T-helper 2 cell treated with Interferon-gamma antibody and Interleukin-4, amounts not matched to agents 5 μg/mL and 100 μg/mL, for 36 hours (primary cell): ENCODE data around the gene DNAJC8.

Source experiments
- DNase-seq: peaks from one replicate; pipeline ENCODE4 v3.0.0; 2021; ENCODE audit warnings: low spot score
- H3K27ac Mint-ChIP-seq: one replicate; pipeline ENCODE4 v1.8.0; 2021; ENCODE audit warnings: mild to moderate bottlenecking, mixed read lengths
- H3K27me3 Mint-ChIP-seq: one replicate; pipeline ENCODE4 v1.8.0; 2021; ENCODE audit warnings: low read depth, mixed read lengths
- H3K36me3 Mint-ChIP-seq: one replicate; pipeline ENCODE4 v1.8.0; 2021; ENCODE audit warnings: low read depth, mixed read lengths
- H3K4me1 Mint-ChIP-seq: one replicate; pipeline ENCODE4 v1.8.0; 2021; ENCODE audit warnings: low read depth, mixed read lengths
- H3K4me3 Mint-ChIP-seq: one replicate; pipeline ENCODE4 v1.8.0; 2022; ENCODE audit warnings: mild to moderate bottlenecking, moderate library complexity, mixed read lengths
- H3K9me3 Mint-ChIP-seq: one replicate; pipeline ENCODE4 v1.8.0; 2021; ENCODE audit warnings: mixed read lengths

Gene DNAJC8

GRCh38 chr1:28260803-28261174, 28.0 kb upstream of the DNAJC8 start:
- Mint-ChIP-seq H3K27me3 (peaks cover 4% of the 10 kb centered on the region), H3K4me3 (peak overlapping the region; percentile 84), H3K4me1 (peaks cover 37% of the 10 kb centered on the region), H3K27ac (no peak overlapping the region), H3K9me3 (no peaks in the 10 kb centered on the region), H3K36me3 (peaks cover 4% of the 10 kb centered on the region)
- no peak for DNase-seq

- Mint-ChIP-seq H3K4me3 (peak overlapping the region; percentile 84), H3K36me3 (peaks cover 4% of the 10 kb centered on the region), H3K27me3 (peaks cover 5% of the 10 kb centered on the region), H3K27ac (no peak overlapping the region), H3K4me1 (peaks cover 43% of the 10 kb centered on the region), H3K9me3 (no peaks in the 10 kb centered on the region)
- DNase-seq = no peak
Observed at GRCh38 chr1:28259934-28260802, 27.3 kb upstream of the DNAJC8 start.

GRCh38 chr1:28259252-28259933, 26.6 kb upstream of the DNAJC8 start, which contains the start of gene SESN2:
Gene SESN2, plus strand, starts transcription at chr1:28259518. Its CDS starts 330 bp downstream, at chr1:28259848.
- peak; percentile 99 for DNase-seq
- Mint-ChIP-seq H3K27me3 (peaks cover 7% of the 10 kb centered on the region), H3K36me3 (peaks cover 4% of the 10 kb centered on the region), H3K4me1 (peaks cover 45% of the 10 kb centered on the region), H3K4me3 (peak within 1 kb of the TSS; percentile 84), H3K27ac (peak within 1 kb of the TSS; percentile 89), H3K9me3 (no peaks in the 10 kb centered on the region)

- no peak for DNase-seq
- Mint-ChIP-seq H3K27ac (peak overlapping the region; percentile 89), H3K27me3 (peaks cover 11% of the 10 kb centered on the region), H3K36me3 (peaks cover 4% of the 10 kb centered on the region), H3K4me1 (peaks cover 45% of the 10 kb centered on the region), H3K4me3 (peak overlapping the region; percentile 78), H3K9me3 (no peaks in the 10 kb centered on the region)
Observed at GRCh38 chr1:28258628-28259251, 25.9 kb upstream of the DNAJC8 start.

- Mint-ChIP-seq H3K9me3 (no peaks in the 10 kb centered on the region), H3K4me3 (peak overlapping the region; percentile 78), H3K27me3 (peaks cover 11% of the 10 kb centered on the region), H3K4me1 (peaks cover 41% of the 10 kb centered on the region), H3K36me3 (no peaks in the 10 kb centered on the region), H3K27ac (peak overlapping the region; percentile 89)
- DNase-seq = no peak
Observed at GRCh38 chr1:28257736-28258135, 24.9 kb upstream of the DNAJC8 start.

GRCh38 chr1:28256197-28256827, 23.5 kb upstream of the DNAJC8 start:
- peak overlapping the region; percentile 90 for H3K27ac Mint-ChIP-seq
- no peak for DNase-seq

GRCh38 chr1:28249866-28250295, 17.1 kb upstream of the DNAJC8 start:
- Mint-ChIP-seq H3K9me3 (no peaks in the 10 kb centered on the region), H3K27me3 (peaks cover 4% of the 10 kb centered on the region), H3K4me3 (peak overlapping the region; percentile 21), H3K4me1 (peaks cover 34% of the 10 kb centered on the region), H3K36me3 (no peaks in the 10 kb centered on the region), H3K27ac (no peak overlapping the region)
- no peak for DNase-seq

More at GRCh38 chr1:28256197-28256827, 23.5 kb upstream of the DNAJC8 start:
- Mint-ChIP-seq H3K36me3 (no peaks in the 10 kb centered on the region), H3K27me3 (peaks cover 10% of the 10 kb centered on the region), H3K9me3 (no peaks in the 10 kb centered on the region), H3K4me3 (peak overlapping the region; percentile 77), H3K4me1 (peaks cover 38% of the 10 kb centered on the region)

GRCh38 chr1:28249013-28249865, 16.4 kb upstream of the DNAJC8 start:
- peaks cover 2% of the 10 kb centered on the region for H3K27me3 Mint-ChIP-seq
- H3K4me3 Mint-ChIP-seq = peak overlapping the region; percentile 84
- no peaks in the 10 kb centered on the region for H3K9me3 Mint-ChIP-seq
- DNase-seq = no peak
- peak overlapping the region; percentile 92 for H3K27ac Mint-ChIP-seq
- H3K36me3 Mint-ChIP-seq = no peaks in the 10 kb centered on the region
- peaks cover 38% of the 10 kb centered on the region for H3K4me1 Mint-ChIP-seq

- peak; percentile 77 for DNase-seq
- H3K4me1 Mint-ChIP-seq = peaks cover 43% of the 10 kb centered on the region
- H3K9me3 Mint-ChIP-seq = no peaks in the 10 kb centered on the region
- H3K36me3 Mint-ChIP-seq = no peaks in the 10 kb centered on the region
- H3K27ac Mint-ChIP-seq = peak overlapping the region; percentile 92
- peak overlapping the region; percentile 84 for H3K4me3 Mint-ChIP-seq
- no peaks in the 10 kb centered on the region for H3K27me3 Mint-ChIP-seq
Observed at GRCh38 chr1:28248273-28249012, 15.6 kb upstream of the DNAJC8 start.

- H3K4me3 Mint-ChIP-seq = peak overlapping the region; percentile 84
- peaks cover 47% of the 10 kb centered on the region for H3K4me1 Mint-ChIP-seq
- no peak for DNase-seq
- no peaks in the 10 kb centered on the region for H3K27me3 Mint-ChIP-seq
- no peaks in the 10 kb centered on the region for H3K9me3 Mint-ChIP-seq
- H3K27ac Mint-ChIP-seq = peak overlapping the region; percentile 92
- H3K36me3 Mint-ChIP-seq = no peaks in the 10 kb centered on the region
Observed at GRCh38 chr1:28247612-28248272, 14.9 kb upstream of the DNAJC8 start.

- Mint-ChIP-seq H3K4me1 (peaks cover 49% of the 10 kb centered on the region), H3K4me3 (peak overlapping the region; percentile 84), H3K9me3 (no peaks in the 10 kb centered on the region), H3K36me3 (no peaks in the 10 kb centered on the region), H3K27ac (peak overlapping the region; percentile 92), H3K27me3 (no peaks in the 10 kb centered on the region)
- DNase-seq = no peak
Observed at GRCh38 chr1:28246427-28246832, 13.6 kb upstream of the DNAJC8 start.
